ENCODE data around the gene GSE1.

Gene GSE1

GRCh38 chr16:85617948-85618347, 4.8 kb downstream of the GSE1 start:
- H3K4me3 ChIP-seq (ENCODE audit: low read length), result no peak overlapping the region
- no peak for DNase-seq (ENCODE audit: low read depth)
- no peak for TF ChIP-seq CTCF (conservative IDR thresholded peaks at IDR 0.05; ENCODE audit: low read depth, low read length)

GRCh38 chr16:85618521-85618920, 5.4 kb downstream of the GSE1 start:
- TF ChIP-seq CTCF (conservative IDR thresholded peaks at IDR 0.05; ENCODE audit: low read depth, low read length), result no peak
- DNase-seq (ENCODE audit: low read depth), result no peak
- no peak overlapping the region for H3K4me3 ChIP-seq (ENCODE audit: low read length)

- TF ChIP-seq CTCF (conservative IDR thresholded peaks at IDR 0.05; ENCODE audit: low read depth, low read length), result no peak
- DNase-seq (ENCODE audit: low read depth), result no peak
These were observed 6.2 kb downstream of the GSE1 start for GRCh38 chr16:85619101-85619891.

GRCh38 chr16:85620374-85620773, 7.3 kb downstream of the GSE1 start:
- no peak overlapping the region for H3K4me3 ChIP-seq (ENCODE audit: low read length)
- DNase-seq (ENCODE audit: low read depth), result no peak
- no peak for TF ChIP-seq CTCF (conservative IDR thresholded peaks at IDR 0.05; ENCODE audit: low read depth, low read length)

More at GRCh38 chr16:85619101-85619891, 6.2 kb downstream of the GSE1 start:
- no peak overlapping the region for H3K4me3 ChIP-seq (ENCODE audit: low read length)

GRCh38 chr16:85621698-85622428, 8.7 kb downstream of the GSE1 start:
- no peak for TF ChIP-seq CTCF (conservative IDR thresholded peaks at IDR 0.05; ENCODE audit: low read depth, low read length)
- H3K4me3 ChIP-seq (ENCODE audit: low read length), result no peak overlapping the region
- DNase-seq (ENCODE audit: low read depth), result no peak

- TF ChIP-seq CTCF (conservative IDR thresholded peaks at IDR 0.05; ENCODE audit: low read depth, low read length), result no peak
- H3K4me3 ChIP-seq (ENCODE audit: low read length), result no peak overlapping the region
- DNase-seq (ENCODE audit: low read depth), result no peak
These were observed 9.6 kb downstream of the GSE1 start for GRCh38 chr16:85622683-85623082.
